Measurements from ENCODE around the gene FAM171A1.
A peak's percentile ranks its signal among the peaks of the same experiment; 100 is the strongest.
"Not testable (repeated sequence)": the region's sequence is repeated elsewhere in the genome, so short reads cannot be mapped to it uniquely, and the experiment has no call there.

FAM171A1 gene

GRCh38 chr10:15320118-15320517 is 51.0 kb downstream of the FAM171A1 start:
- no peak for DNase-seq (ENCODE audit: low spot score)

DNA sequence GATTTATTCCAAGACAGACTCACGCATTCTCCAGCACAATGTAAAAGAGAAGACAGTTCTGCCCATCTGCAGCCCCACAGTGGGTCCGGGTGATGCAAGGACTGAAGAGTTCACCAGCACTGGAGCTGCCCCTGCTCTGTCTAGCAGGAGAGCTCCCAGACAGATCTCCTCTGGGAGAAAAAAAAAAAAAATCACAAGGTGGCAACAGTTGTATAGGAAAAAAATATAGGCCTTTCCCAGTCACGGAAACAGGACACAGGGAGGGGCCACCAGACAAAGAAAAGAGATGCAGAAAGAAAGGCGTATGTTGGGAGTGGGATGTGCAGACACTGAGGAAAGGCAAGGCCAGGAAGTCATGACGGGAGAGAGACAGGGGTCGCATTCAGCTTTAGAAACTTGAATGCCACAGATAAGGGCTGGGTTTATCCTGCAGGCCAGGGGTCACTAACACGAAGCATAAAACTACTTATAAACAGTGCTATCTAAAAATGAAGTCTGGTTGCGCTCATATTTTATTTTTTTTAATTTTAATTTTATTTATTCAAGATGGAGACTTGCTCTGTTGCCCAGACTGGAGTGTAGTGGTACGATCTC is 54.1 kb downstream of the FAM171A1 start:
- DNase-seq (ENCODE audit: low spot score): no peak

GRCh38 chr10:15316145-15316544 is 54.9 kb downstream of the FAM171A1 start:
- no peak for DNase-seq (ENCODE audit: low spot score)

DNA sequence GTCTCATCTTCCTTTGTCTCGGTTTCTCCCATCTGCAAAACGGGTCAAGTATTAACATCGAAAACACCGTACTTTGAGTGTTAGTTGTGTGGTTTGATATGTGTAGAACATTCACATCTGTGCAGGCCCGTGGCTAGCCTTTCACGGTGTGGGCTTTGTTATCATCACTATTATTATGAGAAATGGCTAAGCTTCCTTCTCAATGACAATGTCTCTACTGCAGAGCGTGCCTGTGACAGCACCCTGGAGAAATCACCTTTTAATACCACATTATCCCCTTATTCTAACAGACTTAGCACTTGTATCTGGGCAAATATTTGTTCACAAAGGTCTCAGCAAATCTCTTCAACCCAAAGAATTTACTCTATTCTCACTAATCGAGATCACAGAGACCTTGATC is 55.8 kb downstream of the FAM171A1 start:
- no peak for DNase-seq (ENCODE audit: low spot score)

- no peak for DNase-seq (ENCODE audit: low spot score)
Observed at GRCh38 chr10:15314482-15315045, 56.5 kb downstream of the FAM171A1 start.

DNA sequence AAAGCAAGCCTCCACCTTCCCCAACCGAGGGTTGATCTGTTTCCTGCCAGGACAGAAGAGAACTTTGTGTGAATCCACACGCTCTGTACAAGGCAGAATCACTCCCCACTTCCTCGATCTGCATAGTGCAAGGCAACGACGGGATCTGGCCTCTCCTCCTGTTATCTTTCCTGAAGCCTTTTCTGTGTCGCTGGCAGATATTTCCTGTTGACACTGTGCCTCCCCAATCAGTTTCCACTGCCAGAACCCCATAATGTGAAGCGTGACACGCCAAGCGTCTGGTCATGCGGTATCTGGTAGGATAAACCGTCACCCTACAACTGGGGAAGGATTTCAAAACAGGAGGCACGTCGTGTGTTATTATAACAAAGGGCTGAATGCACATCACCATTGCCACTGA is 57.2 kb downstream of the FAM171A1 start:
- DNase-seq (ENCODE audit: low spot score): peak; percentile 88

GRCh38 chr10:15313047-15313446 is 58.0 kb downstream of the FAM171A1 start:
- peak; percentile 77 for DNase-seq (ENCODE audit: low spot score)

DNA sequence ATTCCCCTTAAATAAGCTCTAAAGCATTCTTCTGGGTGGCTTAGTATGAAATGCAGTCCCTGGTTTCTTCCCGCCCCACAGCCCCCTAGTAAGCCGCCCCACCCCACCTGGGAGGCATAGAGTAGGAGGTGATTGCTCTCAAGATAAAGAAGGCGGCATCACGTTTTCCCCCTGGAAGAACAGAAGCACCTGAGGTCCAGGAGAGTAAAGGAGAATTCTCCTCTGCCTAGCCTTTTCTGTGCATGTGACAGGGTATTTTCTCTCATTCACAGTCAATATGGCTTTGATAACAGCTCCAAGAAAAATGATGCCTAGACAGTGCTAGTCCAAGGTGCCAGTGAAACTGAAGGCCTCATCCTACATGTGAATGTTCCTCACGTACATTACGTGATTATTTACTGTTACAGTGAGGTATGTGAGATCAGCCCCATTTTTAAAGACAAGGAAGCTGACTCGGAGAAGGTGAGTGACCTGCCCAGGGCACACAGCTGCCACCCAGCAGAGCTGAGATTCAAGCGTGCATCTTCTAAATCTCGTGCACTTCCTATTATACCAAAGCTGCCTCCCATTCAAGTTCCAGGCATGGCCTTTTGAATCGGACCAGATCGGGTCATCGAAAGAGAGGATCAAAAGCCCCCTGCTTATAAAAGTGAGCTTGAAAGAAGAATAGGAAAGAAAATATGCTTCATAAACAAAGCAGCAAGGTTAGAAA is 59.4 kb downstream of the FAM171A1 start:
- no peak for DNase-seq (ENCODE audit: low spot score)

GRCh38 chr10:15310776-15311568 is 60.1 kb downstream of the FAM171A1 start:
- no peak for DNase-seq (ENCODE audit: low spot score)

- no peak for DNase-seq (ENCODE audit: low spot score)
Observed at GRCh38 chr10:15309221-15309620, 61.9 kb downstream of the FAM171A1 start.

- DNase-seq (ENCODE audit: low spot score): no peak
Observed at GRCh38 chr10:15306735-15307280, 64.3 kb downstream of the FAM171A1 start.

DNA sequence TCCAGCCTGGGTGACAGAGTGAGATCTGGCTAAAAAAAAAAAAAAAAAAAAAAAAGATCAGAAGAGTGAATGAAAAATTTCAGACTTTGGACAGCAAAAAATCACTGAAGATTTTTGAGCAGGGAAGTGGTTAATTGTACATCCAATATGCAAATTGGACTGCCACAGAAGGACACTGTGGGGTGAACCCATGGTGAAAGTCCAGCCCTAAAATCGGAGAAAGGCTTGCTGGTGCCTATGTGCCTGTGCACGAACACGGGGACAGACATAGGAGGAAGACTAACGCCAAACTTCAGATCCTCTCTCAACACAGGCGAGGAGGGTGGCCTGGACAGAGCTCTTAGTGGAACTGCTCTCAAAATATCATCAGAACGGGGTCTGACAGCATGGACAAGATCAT is 65.5 kb downstream of the FAM171A1 start:
- DNase-seq (ENCODE audit: low spot score): no peak

GRCh38 chr10:15305161-15305560 is 65.9 kb downstream of the FAM171A1 start:
- DNase-seq (ENCODE audit: low spot score): no peak

DNA sequence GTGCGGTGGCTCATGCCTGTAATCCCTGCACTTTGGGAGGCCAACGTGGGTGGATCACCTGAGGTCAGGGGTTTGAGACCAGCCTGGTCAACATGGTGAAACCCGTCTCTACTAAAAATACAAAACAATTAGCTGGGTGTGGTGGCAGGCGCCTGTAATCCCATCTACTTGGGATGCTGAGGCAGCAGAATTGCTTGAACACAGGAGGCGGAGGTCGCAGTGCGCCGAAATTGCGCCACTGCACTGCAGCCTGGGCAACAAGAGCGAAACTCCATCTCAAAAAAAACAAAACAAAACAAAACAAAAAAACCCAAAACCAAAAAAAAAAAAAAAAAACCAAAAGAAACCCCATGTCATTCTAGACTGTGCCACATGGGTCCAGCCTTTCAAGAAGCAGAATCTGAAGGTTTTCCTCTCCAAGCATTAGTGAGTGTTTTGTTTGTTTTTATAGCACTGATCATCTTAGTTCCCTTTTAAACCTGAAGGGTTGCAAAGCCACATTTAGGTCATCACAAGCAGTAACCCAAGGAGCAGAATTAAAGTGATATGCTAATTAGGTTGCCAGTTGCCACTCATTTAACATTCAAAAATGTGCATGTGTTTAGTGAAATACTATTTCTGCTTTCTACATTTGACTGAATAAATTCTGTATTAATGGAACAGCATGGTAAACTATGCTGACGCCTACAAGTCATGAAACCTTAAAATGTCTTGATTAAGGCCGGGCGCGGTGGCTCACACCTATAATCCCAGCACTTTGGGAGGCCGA is 68.7 kb downstream of the FAM171A1 start:
- DNase-seq (ENCODE audit: low spot score): not testable (repeated sequence)

- DNase-seq (ENCODE audit: low spot score): peak; percentile 40
Observed at GRCh38 chr10:15300697-15301096, 70.4 kb downstream of the FAM171A1 start.

- DNase-seq (ENCODE audit: low spot score): no peak
Observed at GRCh38 chr10:15300145-15300544, 70.9 kb downstream of the FAM171A1 start.

DNA sequence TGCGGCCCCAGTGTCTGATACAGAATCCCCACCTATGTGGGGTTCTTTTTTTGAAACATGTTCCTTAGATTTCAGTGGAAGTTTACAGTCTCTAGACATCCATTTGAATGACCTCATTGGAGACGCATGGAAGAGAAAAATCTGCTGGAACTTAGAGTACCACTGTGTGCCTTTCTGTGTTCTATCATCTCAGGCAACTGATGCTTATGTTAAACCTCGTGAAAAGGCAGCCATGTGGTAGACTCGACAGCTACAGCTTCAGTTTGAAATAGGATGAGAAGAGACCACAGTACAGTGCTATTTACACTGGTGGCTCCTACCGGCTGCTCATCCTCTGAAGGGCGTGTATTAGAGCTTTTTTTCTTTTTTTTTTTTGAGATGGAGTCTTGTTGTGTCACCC is 74.4 kb downstream of the FAM171A1 start:
- no peak for DNase-seq (ENCODE audit: low spot score)

- peak; percentile 70 for DNase-seq (ENCODE audit: low spot score)
Observed at GRCh38 chr10:15295537-15296325, 75.4 kb downstream of the FAM171A1 start.

DNA sequence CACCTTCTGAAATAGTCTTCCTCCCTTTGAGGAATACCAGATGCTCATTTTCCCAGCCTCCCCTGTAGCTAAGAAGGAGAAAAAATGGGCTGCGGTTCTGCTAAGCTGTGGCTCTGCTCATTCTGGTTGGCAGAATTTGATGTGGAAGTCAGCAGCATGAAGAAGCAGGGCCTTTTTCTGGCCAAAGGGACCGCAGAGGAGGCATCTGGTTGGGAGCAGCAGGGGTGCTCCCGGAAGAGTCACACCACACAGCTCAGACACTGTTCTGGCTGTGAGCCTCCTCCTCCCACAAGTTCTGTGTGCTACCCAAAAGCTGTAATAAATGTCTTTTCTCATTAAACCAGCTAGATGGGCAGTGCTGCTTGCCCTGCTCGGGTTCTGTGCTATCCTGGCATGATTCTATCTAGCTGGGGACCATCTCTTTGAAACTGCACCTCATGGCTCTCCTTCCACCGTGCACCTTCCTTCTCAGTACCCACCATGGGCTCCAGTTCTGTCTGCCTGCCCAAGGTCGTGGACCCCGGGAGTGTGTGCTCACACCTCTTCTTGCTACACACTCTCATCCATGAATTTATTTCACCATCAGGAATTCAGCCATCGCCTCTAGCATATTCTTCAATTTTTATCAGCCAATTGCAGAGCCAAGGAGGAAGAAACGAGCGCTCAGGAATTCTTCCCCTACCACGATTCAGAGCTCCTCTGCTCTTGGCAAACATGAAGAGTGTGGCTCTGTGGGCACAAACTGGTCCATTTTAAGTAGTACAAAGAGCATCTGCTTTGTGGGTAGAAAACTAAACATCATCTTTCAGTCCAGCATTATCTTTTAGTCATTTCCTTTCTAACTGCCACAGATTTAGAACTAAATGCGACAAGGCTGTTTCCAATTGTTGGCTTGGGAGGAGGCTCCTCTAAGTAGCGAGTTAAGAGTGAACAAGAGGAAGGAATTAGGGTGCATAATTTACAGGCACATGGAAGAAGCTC is 76.9 kb downstream of the FAM171A1 start:
- peak; percentile 77 for DNase-seq (ENCODE audit: low spot score)

DNA sequence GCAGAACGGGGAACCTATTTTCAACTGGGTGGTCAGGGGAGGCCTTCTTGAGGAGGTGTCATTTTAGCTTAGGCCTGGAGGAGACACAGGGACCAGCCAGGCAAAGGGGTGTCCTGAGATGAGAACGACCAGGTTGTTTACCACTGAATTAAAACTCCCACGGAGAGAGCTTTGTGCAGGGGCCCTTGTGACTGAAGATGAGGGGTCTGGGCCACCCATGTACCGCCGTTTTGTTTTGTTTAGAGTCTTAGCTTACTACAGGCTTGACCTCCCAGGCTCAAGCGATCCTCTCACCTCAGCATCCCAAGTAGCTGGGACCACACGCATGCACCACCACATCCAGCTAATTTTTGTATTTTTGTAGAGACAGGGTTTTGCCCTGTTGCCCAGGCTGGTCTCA is 80.4 kb downstream of the FAM171A1 start:
- no peak for DNase-seq (ENCODE audit: low spot score)

Data from Ammon's horn (tissue), 1 donor.